ENCODE measurements around the gene HYAL4.
"Not testable (repeated sequence)": the region's sequence is repeated elsewhere in the genome, so short reads cannot be mapped to it uniquely, and the experiment has no call there.

Gene HYAL4

GRCh38 chr7:123846217-123846891 lies 1.4 kb downstream of the HYAL4 start:
- DNase-seq (ENCODE audit: low read depth, low spot score): no peak

GRCh38 chr7:123847868-123848267 lies 2.9 kb downstream of the HYAL4 start:
- DNase-seq (ENCODE audit: low read depth, low spot score): no peak

- DNase-seq (ENCODE audit: low read depth, low spot score): no peak
Observed at GRCh38 chr7:123849855-123850254, 4.9 kb downstream of the HYAL4 start.

- DNase-seq (ENCODE audit: low read depth, low spot score): not testable (repeated sequence)
Observed at GRCh38 chr7:123851404-123851803, 6.4 kb downstream of the HYAL4 start.

GRCh38 chr7:123854291-123854690 lies 9.3 kb downstream of the HYAL4 start:
- not testable (repeated sequence) for DNase-seq (ENCODE audit: low read depth, low spot score)

- not testable (repeated sequence) for DNase-seq (ENCODE audit: low read depth, low spot score)
Observed at GRCh38 chr7:123856428-123856827, 11.5 kb downstream of the HYAL4 start.

GRCh38 chr7:123860848-123861247 lies 15.9 kb downstream of the HYAL4 start:
- DNase-seq (ENCODE audit: low read depth, low spot score): no peak

GRCh38 chr7:123862775-123863174 lies 17.8 kb downstream of the HYAL4 start:
- no peak for DNase-seq (ENCODE audit: low read depth, low spot score)

- DNase-seq (ENCODE audit: low read depth, low spot score): no peak
Observed at GRCh38 chr7:123863461-123863860, 18.5 kb downstream of the HYAL4 start.

GRCh38 chr7:123864012-123864411 lies 19.0 kb downstream of the HYAL4 start:
- DNase-seq (ENCODE audit: low read depth, low spot score): no peak

- DNase-seq (ENCODE audit: low read depth, low spot score): no peak
Observed at GRCh38 chr7:123864436-123864835, 19.5 kb downstream of the HYAL4 start.

GRCh38 chr7:123864966-123865365 lies 20.0 kb downstream of the HYAL4 start:
- DNase-seq (ENCODE audit: low read depth, low spot score): no peak

GRCh38 chr7:123865517-123866117 lies 20.6 kb downstream of the HYAL4 start:
- no peak for DNase-seq (ENCODE audit: low read depth, low spot score)

GRCh38 chr7:123867225-123867624 lies 22.3 kb downstream of the HYAL4 start:
- DNase-seq (ENCODE audit: low read depth, low spot score): no peak

- no peak for DNase-seq (ENCODE audit: low read depth, low spot score)
Observed at GRCh38 chr7:123871998-123872867, 27.3 kb downstream of the HYAL4 start.

- no peak for DNase-seq (ENCODE audit: low read depth, low spot score)
Observed at GRCh38 chr7:123872908-123873307, 27.9 kb downstream of the HYAL4 start.

GRCh38 chr7:123876557-123877256 lies 31.7 kb downstream of the HYAL4 start:
- DNase-seq (ENCODE audit: low read depth, low spot score): no peak

- no peak for DNase-seq (ENCODE audit: low read depth, low spot score)
Observed at GRCh38 chr7:123879628-123880027, 34.7 kb downstream of the HYAL4 start.

GRCh38 chr7:123881300-123881699 lies 36.3 kb downstream of the HYAL4 start:
- DNase-seq (ENCODE audit: low read depth, low spot score): no peak

GRCh38 chr7:123883154-123883553 lies 38.2 kb downstream of the HYAL4 start:
- no peak for DNase-seq (ENCODE audit: low read depth, low spot score)

GRCh38 chr7:123888192-123888591 lies 43.2 kb downstream of the HYAL4 start:
- DNase-seq (ENCODE audit: low read depth, low spot score): no peak

- not testable (repeated sequence) for DNase-seq (ENCODE audit: low read depth, low spot score)
Observed at GRCh38 chr7:123894753-123895152, 49.8 kb downstream of the HYAL4 start.

All from activated naive CD8-positive, alpha-beta T cell treated with anti-CD3 and anti-CD28 coated beads, Interleukin-2, amount 50 U/mL, for 16 hours (primary cell).